ENCODE data around the gene MDFIC2. TPM values are rescaled to one million over a fixed set of nuclear protein-coding genes. Genes with fewer than 3 reads are reported as not detected.

MDFIC2 gene
- not detected in 2 replicates for total RNA-seq (2016; rRNA removed; fragmentation: Illumina TruSeq; extraction: Trizol)
- total RNA-seq (2016; cell fraction: cytosol; rRNA removed; fragmentation: Illumina TruSeq; extraction: Trizol; ENCODE audit: low read depth) = not detected in 2 replicates
- total RNA-seq (2016; cell fraction: insoluble cytoplasmic fraction; rRNA removed; fragmentation: Illumina TruSeq; extraction: Trizol) = not detected in 2 replicates
- total RNA-seq (2016; cell fraction: membrane; rRNA removed; fragmentation: Illumina TruSeq; extraction: Trizol) = not detected in 2 replicates
- total RNA-seq (2016; cell fraction: nucleus; rRNA removed; fragmentation: Illumina TruSeq; extraction: Trizol) = not detected in 2 replicates
- not detected in 2 replicates for polyA plus RNA-seq (2011; rRNA removed)
- not detected in 2 replicates for polyA plus RNA-seq (2011; cell fraction: cytosol; rRNA removed)
- not detected in 2 replicates for polyA plus RNA-seq (2011; cell fraction: nucleus; rRNA removed)
- polyA plus RNA-seq (2012) = not detected in 2 replicates
- polyA plus RNA-seq (2016; cell fraction: cytosol; fragmentation: Illumina TruSeq; extraction: Trizol; ENCODE audit: low read depth) = not detected in 2 replicates
- polyA plus RNA-seq (2016; cell fraction: insoluble cytoplasmic fraction; fragmentation: Illumina TruSeq; extraction: Trizol; ENCODE audit: low read depth) = not detected in 2 replicates
- not detected in 2 replicates for polyA plus RNA-seq (2016; cell fraction: membrane; fragmentation: Illumina TruSeq; extraction: Trizol; ENCODE audit: low read depth)
- not detected in 2 replicates for polyA plus RNA-seq (2016; cell fraction: nucleus; fragmentation: Illumina TruSeq; extraction: Trizol; ENCODE audit: insufficient read depth, low read depth)
- not detected in 2 replicates for polyA minus RNA-seq (2011; rRNA and poly(A)+ RNA removed; ENCODE audit: low replicate concordance)
- not detected in 2 replicates for polyA minus RNA-seq (2011; cell fraction: cytosol; rRNA and poly(A)+ RNA removed)
- polyA minus RNA-seq (2011; cell fraction: nucleus; rRNA and poly(A)+ RNA removed) = not detected in 2 replicates
- Bru-seq, nascent RNA = percentile 1 among the genes with signal in this experiment
- BruChase-seq, experiment 1, labeled RNA remaining after a 6-hour chase = percentile 2 among the genes with signal in this experiment
- not detected for BruChase-seq, experiment 2, labeled RNA remaining after a 2-hour chase
- long read RNA-seq, experiment 1 = 0 reads
- long read RNA-seq, experiment 2 = 0 reads

DNA sequence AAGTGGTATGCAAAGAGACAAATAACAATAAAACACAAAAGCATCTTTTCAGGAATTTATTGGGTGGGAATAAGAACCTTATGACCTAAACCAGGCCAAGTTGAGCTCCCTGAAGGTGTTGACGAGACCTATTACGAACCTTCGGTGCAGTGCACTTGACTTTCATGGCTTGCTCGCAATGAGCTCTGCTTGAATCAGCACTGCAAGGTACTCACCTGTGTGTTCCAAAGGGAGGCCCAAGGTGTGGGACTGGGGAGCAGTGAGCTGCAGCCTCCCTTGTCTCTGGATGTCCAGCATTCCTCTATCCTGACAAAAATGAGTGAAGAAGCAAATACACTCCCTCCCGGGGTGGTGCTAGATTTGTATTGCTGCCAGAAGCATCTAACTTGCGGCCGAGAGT, at the start of gene MDFIC2:
TSS of gene MDFIC2 (minus strand) at position 303 of the 400 bp plus-strand sequence. CDS start 665 bp downstream, outside the sequence.
- no peaks in the 10 kb centered on the region for H3K27me3 ChIP-seq (ENCODE audit: control insufficient read depth in 1 of 2, insufficient read depth in 2 of 2, low read length in 2 of 2)
- intact Hi-C loops (cut with micrococcal nuclease; ENCODE audit: unreplicated experiment) = no loop called here
- H2AFZ ChIP-seq (ENCODE audit: low read length) = no peak within 1 kb of the TSS
- no peaks in the 10 kb centered on the region for H3K4me1 ChIP-seq (ENCODE audit: insufficient read depth, low read length)
- no peaks in the 10 kb centered on the region for H4K20me1 ChIP-seq (ENCODE audit: insufficient read depth, low read length)
- ATAC-seq = no peak
- ChIA-PET CTCF (ENCODE audit: low intra/inter-chr PET ratio, low total read pairs) (no interaction called here), POLR2A (no interaction called here)
- H3K79me2 ChIP-seq (ENCODE audit: insufficient read depth, low read length) = no peaks in the 10 kb centered on the region
- no peak for DNase-seq (ENCODE audit: low spot score)
- no peak within 1 kb of the TSS for H3K4me3 ChIP-seq (replicated peaks in 1 of 3; ENCODE audit: insufficient read depth in 1 of 3, low read depth in 2 of 3, low read length in 3 of 3)
- no peak within 1 kb of the TSS for H3K4me2 ChIP-seq (ENCODE audit: low read depth, low read length)
- TF ChIP-seq SMYD3 (CRISPR knock-in tag; IDR thresholded peaks at IDR 0.05) (no peak), ZNF33A (CRISPR knock-in tag; IDR thresholded peaks at IDR 0.05; ENCODE audit: borderline replicate concordance) (no peak)
- WGBS (ENCODE audit: low lambda C conversion rate) = 0% methylated on average over 7 of the region's 7 CpGs
- no peak for FAIRE-seq
- H3K9me3 ChIP-seq (ENCODE audit: low read length) = no peaks in the 10 kb centered on the region
- BruUV-seq (replicated peaks) = no TSS peak
- no peak within 1 kb of the TSS for H3K9ac ChIP-seq (ENCODE audit: insufficient read depth, low read depth, low read length)
- H3K36me3 ChIP-seq (replicated peaks in 1 of 2; ENCODE audit: control insufficient read depth in 1 of 2, insufficient read depth in 2 of 2, low read length in 2 of 2) = no peaks in the 10 kb centered on the region
- no peak within 1 kb of the TSS for H3K27ac ChIP-seq (ENCODE audit: extremely low read length, insufficient read depth, low read length)
- in situ Hi-C loops (cut with HindIII; ENCODE audit: extremely low pct_ligation_motif_present, low pct_unique_long_range_greater_than_20kb) = no loop called here

DNA sequence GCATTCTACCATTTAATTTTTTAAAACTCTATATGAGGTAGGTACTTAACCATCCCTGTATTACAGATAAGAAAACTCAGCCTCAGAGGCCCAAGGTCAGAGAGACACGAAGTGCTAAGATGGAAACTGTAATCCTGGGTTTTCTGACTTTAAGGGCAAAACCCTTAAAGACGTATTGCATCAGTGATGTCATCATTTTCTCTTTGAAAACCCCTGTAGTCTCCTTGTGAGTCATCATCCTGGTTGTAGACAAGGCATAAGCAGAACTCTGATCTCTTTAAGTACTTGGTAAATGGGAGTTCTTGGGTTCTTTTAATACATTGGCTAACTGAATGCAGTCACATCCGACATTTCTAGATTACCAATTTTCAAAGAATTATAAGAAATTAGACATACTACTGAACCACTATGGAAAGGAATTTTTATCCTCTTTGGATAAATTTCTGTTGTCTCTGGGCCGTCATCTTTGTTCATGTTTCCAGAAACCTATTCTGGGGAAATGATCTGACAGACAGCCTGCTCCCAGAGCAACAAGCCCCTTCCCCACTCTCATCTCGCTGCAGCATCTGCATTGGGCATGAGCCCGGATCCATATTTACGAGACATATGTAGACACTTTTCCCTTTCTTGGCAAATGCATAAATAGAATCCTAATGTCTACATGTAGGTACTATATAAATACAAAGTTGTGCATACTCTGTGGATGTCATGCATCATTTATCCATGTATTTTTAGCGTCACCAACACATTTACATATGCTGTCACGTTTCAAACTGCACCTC, 48.7 kb upstream of the MDFIC2 start:
- DNase-seq (ENCODE audit: low spot score) = no peak
- Histone ChIP-seq H3K4me2 (ENCODE audit: low read depth, low read length) (no peak overlapping the region), H3K27ac (ENCODE audit: extremely low read length, insufficient read depth, low read length) (no peak overlapping the region), H4K20me1 (ENCODE audit: insufficient read depth, low read length) (no peaks in the 10 kb centered on the region), H3K4me3 (replicated peaks in 1 of 3; ENCODE audit: insufficient read depth in 1 of 3, low read depth in 2 of 3, low read length in 3 of 3) (no peak overlapping the region), H3K79me2 (ENCODE audit: insufficient read depth, low read length) (no peaks in the 10 kb centered on the region), H3K36me3 (replicated peaks in 1 of 2; ENCODE audit: control insufficient read depth in 1 of 2, insufficient read depth in 2 of 2, low read length in 2 of 2) (no peaks in the 10 kb centered on the region), H2AFZ (ENCODE audit: low read length) (no peak overlapping the region), H3K9me3 (ENCODE audit: low read length) (peaks cover 16% of the 10 kb centered on the region; the same call in 1 of the 2 replicates), H3K9ac (ENCODE audit: insufficient read depth, low read depth, low read length) (no peak overlapping the region), H3K4me1 (ENCODE audit: insufficient read depth, low read length) (no peaks in the 10 kb centered on the region), H3K27me3 (ENCODE audit: control insufficient read depth in 1 of 2, insufficient read depth in 2 of 2, low read length in 2 of 2) (no peaks in the 10 kb centered on the region)
- ChIA-PET POLR2A (no interaction called here), CTCF (ENCODE audit: low intra/inter-chr PET ratio, low total read pairs) (no interaction called here)
- in situ Hi-C loops (cut with HindIII; ENCODE audit: extremely low pct_ligation_motif_present, low pct_unique_long_range_greater_than_20kb) = no loop called here
- TF ChIP-seq FOXJ3 (CRISPR knock-in tag; IDR thresholded peaks at IDR 0.05; ENCODE audit: borderline replicate concordance) (no peak), ZBTB8A (CRISPR knock-in tag; IDR thresholded peaks at IDR 0.05; ENCODE audit: borderline replicate concordance, low read depth) (no peak), CREB1 (IDR thresholded peaks at IDR 0.05) (peak; percentile 78), CREB1 (CRISPR knock-in tag; IDR thresholded peaks at IDR 0.05) (no peak), ATF7 (IDR thresholded peaks at IDR 0.05) (peak; percentile 70), ATF7 (CRISPR knock-in tag; IDR thresholded peaks at IDR 0.05) (no peak)
- no peak for ATAC-seq
- WGBS (ENCODE audit: low lambda C conversion rate) = 5% methylated on average over 9 of the region's 9 CpGs
- FAIRE-seq = no peak
- no TSS peak for BruUV-seq (replicated peaks)
- intact Hi-C loops (cut with micrococcal nuclease; ENCODE audit: unreplicated experiment) = no loop called here
